ENCODE data around the gene TOM1. TPM values are rescaled to one million over a fixed set of nuclear protein-coding genes. Genes with fewer than 3 reads are reported as not detected.
A peak's percentile ranks its signal among the peaks of the same experiment; 100 is the strongest.

TOM1 gene
- total RNA-seq, 4 donors from 2014 or later: 127 to 162 (median 143) TPM

DNA sequence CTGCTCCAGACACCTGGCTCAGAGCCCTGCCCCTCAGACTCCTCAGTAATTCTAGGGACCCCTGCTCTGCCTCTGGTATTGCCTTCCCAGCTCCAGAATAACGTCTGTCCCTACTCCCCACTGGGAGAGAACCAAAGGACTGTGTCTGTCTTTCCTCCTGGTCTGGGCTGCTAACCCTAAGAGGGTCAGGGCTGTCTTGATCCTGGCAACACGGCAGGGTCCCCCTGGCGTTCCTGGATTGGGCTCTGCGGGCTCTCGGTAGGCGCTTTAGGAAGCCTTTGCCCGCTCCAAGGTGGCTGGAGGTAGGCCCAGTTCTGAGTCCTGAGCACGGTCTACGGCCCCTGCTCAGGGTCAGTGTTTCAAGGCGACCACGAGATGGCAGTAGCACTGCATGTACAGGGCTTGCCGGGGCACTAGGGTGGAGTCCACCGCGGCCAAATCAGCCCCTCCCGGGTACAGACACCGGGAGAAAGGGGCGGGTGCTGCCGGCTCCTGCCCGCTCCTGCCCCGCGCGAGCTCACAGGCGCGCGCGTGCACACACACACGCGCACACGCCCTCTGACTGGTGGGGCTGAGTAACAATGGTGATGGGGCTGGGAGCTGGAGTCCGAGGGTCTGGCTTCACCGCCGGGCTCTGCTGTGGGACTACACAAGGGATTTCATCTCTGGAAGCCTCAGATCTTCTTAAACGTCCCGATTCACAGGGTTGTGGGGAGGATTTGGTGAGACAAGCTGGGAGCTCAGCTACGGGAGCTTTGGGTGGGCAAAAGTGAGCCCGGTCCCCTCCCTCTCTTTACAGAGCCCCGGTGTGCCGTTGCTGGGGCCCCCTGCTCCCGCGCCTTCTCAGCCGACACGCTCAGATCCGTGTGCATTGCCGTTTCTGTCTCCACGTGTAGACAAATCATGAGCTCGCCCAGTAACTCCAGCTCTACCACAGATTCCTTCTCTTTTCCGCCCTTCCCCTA, 51.1 kb downstream of the TOM1 start:
- TF ChIP-seq, protein P1, sequence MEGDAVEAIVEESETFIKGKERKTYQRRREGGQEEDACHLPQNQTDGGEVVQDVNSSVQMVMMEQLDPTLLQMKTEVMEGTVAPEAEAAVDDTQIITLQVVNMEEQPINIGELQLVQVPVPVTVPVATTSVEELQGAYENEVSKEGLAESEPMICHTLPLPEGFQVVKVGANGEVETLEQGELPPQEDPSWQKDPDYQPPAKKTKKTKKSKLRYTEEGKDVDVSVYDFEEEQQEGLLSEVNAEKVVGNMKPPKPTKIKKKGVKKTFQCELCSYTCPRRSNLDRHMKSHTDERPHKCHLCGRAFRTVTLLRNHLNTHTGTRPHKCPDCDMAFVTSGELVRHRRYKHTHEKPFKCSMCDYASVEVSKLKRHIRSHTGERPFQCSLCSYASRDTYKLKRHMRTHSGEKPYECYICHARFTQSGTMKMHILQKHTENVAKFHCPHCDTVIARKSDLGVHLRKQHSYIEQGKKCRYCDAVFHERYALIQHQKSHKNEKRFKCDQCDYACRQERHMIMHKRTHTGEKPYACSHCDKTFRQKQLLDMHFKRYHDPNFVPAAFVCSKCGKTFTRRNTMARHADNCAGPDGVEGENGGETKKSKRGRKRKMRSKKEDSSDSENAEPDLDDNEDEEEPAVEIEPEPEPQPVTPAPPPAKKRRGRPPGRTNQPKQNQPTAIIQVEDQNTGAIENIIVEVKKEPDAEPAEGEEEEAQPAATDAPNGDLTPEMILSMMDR (IDR thresholded peaks at IDR 0.05): peak in 1 of 3 donors; percentile 89
- no peak for TF ChIP-seq POLR2A (IDR thresholded peaks at IDR 0.05)
- peak; percentile 89 to 98 for DNase-seq (ENCODE audit: low spot score in 2 of 2)
- 2% methylated on average over 23 to 27 of the region's 47 CpGs for WGBS, 2 donors
- intact Hi-C loops (cut with DNase I; ENCODE audit: low total_unique reads): no loop called here
- peak overlapping the region; percentile 13 for H3K4me3 ChIP-seq (ENCODE audit: low read depth, poor library complexity, severe bottlenecking)

DNA sequence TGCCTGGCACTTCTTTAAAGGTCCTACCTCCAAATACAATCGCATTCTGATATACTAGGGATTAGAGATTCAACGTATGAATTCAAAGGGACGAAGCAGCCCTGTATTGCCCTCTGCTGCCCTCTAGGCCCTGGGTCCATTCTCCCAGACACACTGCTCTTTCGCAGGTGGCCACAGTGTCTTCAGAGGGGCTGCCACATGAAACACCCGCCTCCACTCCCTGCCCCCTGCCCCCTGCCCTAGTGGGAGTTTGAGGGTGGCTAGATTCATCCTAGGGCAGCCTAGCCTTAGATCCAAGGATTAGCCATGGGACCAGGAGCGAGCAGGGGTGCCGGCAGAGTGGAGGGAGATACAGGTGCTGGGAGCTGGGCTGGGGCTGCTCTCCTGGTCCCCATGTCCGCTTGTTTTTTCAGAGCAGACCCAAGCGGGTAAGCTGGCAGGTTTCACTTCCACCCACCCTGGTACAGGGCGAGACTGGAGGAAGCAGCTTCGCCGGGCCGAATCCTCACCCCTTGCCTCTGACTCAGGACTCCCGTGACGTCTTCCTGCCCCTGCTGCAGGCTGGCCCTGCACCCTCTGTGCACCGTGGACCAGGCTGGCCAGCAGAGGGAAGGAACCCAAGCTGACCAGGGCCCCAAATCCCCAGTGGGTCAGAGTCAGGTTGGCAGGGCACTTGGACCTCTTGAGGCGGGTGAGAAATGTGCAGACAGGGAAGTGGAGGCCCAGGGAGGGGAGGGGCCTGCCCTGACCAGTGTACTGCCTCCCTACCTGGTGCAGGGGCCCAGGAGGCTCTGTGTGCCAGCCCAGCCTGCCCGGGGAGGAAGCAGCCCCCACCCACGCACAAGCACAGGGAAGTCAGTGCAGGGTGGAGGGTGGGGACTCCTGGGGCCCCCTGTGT, 52.8 kb downstream of the TOM1 start:
- intact Hi-C loops (cut with DNase I; ENCODE audit: low total_unique reads): no loop called here
- TF ChIP-seq, protein P1 (IDR thresholded peaks at IDR 0.05): no peak
- no peak for TF ChIP-seq POLR2A (IDR thresholded peaks at IDR 0.05)
- 55 to 60% methylated on average over 12 to 19 of the region's 19 CpGs for WGBS, 2 donors
- H3K4me3 ChIP-seq (ENCODE audit: low read depth, poor library complexity, severe bottlenecking): no peak overlapping the region
- peak; percentile 62 to 93 for DNase-seq (ENCODE audit: low spot score in 2 of 2)

DNA sequence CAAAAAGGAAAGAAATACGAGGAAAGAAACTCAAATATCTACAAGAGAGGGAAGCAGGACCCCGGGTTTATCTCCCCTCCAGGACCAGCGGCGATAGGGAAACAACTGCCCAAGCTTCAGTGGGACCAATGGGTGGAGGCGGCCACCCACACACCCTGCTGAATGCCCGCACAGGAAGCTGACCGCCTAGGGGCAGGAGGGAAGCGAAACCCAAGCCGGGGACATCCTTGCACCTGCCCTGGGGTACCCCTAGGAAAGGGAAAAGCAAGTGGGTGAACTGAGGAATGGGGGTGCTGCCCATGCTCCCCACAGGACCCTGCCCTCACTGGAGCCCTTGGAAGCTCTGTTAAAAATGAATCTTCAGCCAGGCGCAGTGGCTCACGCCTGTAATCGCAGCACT, 53.6 kb downstream of the TOM1 start:
- intact Hi-C loops (cut with DNase I; ENCODE audit: low total_unique reads): no loop called here
- H3K4me3 ChIP-seq (ENCODE audit: low read depth, poor library complexity, severe bottlenecking): no peak overlapping the region
- no peak for TF ChIP-seq POLR2A (IDR thresholded peaks at IDR 0.05)
- TF ChIP-seq, protein P1 (IDR thresholded peaks at IDR 0.05): no peak
- 70 to 76% methylated on average over 12 of the region's 12 CpGs for WGBS, 2 donors
- DNase-seq (ENCODE audit: low spot score in 2 of 2): no peak

DNA sequence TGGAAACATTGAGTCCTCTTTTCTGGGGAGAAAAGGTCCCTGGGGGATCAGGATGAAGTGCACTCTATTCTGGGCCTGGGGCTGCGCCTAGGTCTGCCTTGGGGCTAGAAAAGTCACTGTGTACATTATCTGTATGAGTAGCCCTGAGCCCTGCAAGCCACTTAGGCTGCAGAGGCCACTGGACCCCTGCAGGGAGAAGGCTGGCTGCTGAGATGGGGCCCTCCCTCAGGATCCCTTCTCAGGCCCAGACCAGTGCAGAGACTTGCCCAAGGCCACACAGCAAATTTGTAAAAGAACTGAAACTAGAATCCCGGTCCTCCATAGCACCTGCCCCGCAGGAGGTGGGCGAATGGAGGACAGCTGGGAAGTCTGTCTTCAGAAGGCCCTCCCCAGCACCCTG, 54.4 kb downstream of the TOM1 start:
- DNase-seq (ENCODE audit: low spot score in 2 of 2): no peak
- no peak overlapping the region for H3K4me3 ChIP-seq (ENCODE audit: low read depth, poor library complexity, severe bottlenecking)
- intact Hi-C loops (cut with DNase I; ENCODE audit: low total_unique reads): no loop called here
- TF ChIP-seq, protein P1 (IDR thresholded peaks at IDR 0.05): no peak
- no peak for TF ChIP-seq POLR2A (IDR thresholded peaks at IDR 0.05)
- WGBS, 2 donors: 80 to 91% methylated on average over 4 of the region's 4 CpGs

DNA sequence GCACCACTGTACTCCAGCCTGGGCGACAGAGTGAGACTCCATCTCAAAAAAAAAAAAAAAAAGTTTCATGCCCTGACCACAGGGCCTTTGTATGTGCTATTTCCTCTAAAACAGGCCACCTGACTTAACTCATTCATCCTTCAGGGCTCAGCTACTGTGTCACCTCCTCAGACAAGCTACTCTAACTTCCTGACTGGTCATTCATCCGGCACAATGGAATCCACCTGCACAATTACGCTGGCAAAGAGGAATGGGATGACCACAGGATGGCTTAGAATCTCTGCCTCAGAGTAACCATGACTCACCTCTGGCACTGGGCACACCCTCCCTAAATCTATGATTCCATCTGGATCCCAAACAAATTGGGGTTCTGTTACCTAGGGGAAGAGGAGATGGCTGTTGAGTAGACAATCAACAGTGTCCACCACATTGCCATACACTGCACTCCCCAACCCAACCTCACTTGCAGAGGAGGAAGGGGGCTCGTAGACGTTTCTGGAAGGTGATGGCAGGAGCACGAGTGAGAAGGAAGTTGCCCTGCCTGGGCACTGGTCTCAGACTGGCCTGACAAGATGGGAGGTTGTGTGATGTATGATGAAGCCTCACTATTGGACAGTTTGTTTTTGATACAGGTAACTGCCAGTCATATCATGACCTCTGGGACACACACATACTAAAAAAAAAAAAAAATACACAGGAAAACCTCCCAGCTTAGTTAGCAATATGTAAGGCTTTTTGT, 58.4 kb downstream of the TOM1 start:
- 67 to 71% methylated on average over 6 of the region's 6 CpGs for WGBS, 2 donors
- intact Hi-C loops (cut with DNase I; ENCODE audit: low total_unique reads): no loop called here
- no peak for DNase-seq (ENCODE audit: low spot score in 2 of 2)
- TF ChIP-seq, protein P1 (IDR thresholded peaks at IDR 0.05): no peak
- TF ChIP-seq POLR2A (IDR thresholded peaks at IDR 0.05): no peak
- no peak overlapping the region for H3K4me3 ChIP-seq (ENCODE audit: low read depth, poor library complexity, severe bottlenecking)
